Neural cell (in vitro differentiated cells): ENCODE measurements around the gene CLDN8.

Experiments used
- MXI1 ChIP-seq: fragments of 450-650 bp; conservative IDR thresholded peaks from 2 replicates; pipeline ENCODE4 v1.6.1; 2014; ENCODE audit warnings: antibody characterized with exemption, mild to moderate bottlenecking; ENCODE audit not compliant: poor library complexity, severe bottlenecking
- TAF1 ChIP-seq: IDR thresholded peaks from 2 replicates; pipeline ENCODE4 v1.6.1; 2012; ENCODE audit warnings: low read depth
- TF ChIP-seq, protein P1 (sequence below): fragments of 450-650 bp; IDR thresholded peaks from 2 replicates; pipeline ENCODE4 v1.5.1; 2014; ENCODE audit warnings: antibody characterized with exemption, mild to moderate bottlenecking, moderate library complexity; ENCODE audit not compliant: poor library complexity, severe bottlenecking
- TF ChIP-seq, protein P2 (sequence below): IDR thresholded peaks from 2 replicates; pipeline ENCODE4 v1.6.1; 2012; ENCODE audit warnings: borderline replicate concordance

DNA sequence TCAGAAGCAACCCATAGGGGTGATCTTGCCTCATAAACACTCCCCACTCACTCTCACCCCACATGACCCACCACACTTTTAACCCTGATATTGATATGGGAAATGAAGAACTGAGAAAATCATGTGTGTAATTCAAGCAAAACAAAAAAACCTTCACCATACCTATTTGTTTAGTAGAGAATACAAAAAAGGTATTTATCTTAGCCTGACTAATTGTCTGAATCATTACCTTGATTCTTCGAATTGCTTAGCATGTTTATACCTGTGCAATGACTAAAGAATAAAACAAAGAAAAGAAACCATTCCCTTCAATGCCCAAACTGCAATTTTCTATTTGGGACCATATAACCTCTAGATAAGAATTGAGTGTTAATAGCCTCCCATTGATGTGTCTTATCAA lies 51.1 kb downstream of the CLDN8 start:
- TF ChIP-seq, protein P1, sequence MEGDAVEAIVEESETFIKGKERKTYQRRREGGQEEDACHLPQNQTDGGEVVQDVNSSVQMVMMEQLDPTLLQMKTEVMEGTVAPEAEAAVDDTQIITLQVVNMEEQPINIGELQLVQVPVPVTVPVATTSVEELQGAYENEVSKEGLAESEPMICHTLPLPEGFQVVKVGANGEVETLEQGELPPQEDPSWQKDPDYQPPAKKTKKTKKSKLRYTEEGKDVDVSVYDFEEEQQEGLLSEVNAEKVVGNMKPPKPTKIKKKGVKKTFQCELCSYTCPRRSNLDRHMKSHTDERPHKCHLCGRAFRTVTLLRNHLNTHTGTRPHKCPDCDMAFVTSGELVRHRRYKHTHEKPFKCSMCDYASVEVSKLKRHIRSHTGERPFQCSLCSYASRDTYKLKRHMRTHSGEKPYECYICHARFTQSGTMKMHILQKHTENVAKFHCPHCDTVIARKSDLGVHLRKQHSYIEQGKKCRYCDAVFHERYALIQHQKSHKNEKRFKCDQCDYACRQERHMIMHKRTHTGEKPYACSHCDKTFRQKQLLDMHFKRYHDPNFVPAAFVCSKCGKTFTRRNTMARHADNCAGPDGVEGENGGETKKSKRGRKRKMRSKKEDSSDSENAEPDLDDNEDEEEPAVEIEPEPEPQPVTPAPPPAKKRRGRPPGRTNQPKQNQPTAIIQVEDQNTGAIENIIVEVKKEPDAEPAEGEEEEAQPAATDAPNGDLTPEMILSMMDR = no peak
- TF ChIP-seq, protein P2, sequence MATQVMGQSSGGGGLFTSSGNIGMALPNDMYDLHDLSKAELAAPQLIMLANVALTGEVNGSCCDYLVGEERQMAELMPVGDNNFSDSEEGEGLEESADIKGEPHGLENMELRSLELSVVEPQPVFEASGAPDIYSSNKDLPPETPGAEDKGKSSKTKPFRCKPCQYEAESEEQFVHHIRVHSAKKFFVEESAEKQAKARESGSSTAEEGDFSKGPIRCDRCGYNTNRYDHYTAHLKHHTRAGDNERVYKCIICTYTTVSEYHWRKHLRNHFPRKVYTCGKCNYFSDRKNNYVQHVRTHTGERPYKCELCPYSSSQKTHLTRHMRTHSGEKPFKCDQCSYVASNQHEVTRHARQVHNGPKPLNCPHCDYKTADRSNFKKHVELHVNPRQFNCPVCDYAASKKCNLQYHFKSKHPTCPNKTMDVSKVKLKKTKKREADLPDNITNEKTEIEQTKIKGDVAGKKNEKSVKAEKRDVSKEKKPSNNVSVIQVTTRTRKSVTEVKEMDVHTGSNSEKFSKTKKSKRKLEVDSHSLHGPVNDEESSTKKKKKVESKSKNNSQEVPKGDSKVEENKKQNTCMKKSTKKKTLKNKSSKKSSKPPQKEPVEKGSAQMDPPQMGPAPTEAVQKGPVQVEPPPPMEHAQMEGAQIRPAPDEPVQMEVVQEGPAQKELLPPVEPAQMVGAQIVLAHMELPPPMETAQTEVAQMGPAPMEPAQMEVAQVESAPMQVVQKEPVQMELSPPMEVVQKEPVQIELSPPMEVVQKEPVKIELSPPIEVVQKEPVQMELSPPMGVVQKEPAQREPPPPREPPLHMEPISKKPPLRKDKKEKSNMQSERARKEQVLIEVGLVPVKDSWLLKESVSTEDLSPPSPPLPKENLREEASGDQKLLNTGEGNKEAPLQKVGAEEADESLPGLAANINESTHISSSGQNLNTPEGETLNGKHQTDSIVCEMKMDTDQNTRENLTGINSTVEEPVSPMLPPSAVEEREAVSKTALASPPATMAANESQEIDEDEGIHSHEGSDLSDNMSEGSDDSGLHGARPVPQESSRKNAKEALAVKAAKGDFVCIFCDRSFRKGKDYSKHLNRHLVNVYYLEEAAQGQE = no peak
- no peak for TF ChIP-seq TAF1
- no peak for TF ChIP-seq MXI1
